ENCODE measurements around the gene BRMS1.

BRMS1 gene

DNA sequence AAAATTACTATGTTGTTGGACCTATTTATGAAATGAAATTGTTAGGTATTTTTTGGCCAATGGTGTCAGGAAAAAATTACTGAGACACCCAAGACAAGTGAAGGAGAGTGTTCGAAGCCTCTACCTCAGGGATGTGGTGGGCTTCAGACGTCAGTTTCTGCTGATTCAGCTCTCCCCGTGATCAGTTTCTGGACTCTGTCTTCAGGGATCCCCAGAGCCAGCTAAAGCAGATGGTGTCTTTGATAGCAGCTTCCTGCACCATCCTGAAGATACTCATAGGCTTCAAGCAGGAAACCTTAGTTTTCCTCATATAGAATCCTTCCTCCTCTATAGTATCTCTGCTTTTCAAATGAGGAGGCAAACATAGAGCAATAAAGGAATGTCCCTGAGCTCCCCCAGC, 35.4 kb downstream of the BRMS1 start:
- DNase-seq (ENCODE audit: low read depth in 2 of 2): no peak

DNA sequence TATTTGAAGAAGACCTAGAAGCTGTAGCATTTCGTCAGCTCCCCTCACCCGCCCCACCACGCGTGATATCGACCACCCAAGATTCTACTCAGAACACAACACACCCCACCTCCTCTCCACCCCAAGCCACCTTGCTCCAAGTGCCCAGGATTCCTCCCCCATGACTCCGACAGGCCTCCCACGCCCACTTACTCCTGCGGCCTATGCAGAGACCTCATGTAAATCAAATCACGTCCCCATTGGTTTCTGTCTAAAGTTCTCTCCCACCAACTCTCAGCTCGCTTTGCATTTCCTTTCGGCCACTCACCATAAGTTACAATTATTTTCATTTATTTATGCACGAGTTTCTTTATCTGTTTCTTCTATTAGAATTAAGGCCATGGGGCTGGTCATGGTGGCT, 42.2 kb downstream of the BRMS1 start:
- no peak for DNase-seq (ENCODE audit: low read depth in 2 of 2)

DNA sequence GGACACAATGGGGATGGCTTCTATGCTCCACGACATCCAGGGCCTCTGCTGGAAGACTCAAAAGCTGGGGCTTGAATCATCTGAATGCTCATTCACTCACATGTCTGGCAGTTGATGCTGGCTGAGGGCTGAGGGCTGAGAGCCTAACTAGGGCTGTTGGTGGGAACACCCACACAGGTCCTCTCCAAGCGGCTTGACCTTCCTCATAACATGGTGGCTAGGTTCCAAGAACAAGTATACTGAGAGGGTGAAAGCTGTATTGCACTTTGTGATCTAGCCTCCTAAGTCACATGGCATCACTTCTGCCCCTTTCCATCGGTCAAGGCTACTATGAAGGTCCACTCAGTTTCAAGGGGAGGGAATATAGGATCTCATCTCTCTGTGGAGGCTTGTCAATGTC, 45.7 kb downstream of the BRMS1 start:
- no peak for DNase-seq (ENCODE audit: low read depth in 2 of 2)

DNA sequence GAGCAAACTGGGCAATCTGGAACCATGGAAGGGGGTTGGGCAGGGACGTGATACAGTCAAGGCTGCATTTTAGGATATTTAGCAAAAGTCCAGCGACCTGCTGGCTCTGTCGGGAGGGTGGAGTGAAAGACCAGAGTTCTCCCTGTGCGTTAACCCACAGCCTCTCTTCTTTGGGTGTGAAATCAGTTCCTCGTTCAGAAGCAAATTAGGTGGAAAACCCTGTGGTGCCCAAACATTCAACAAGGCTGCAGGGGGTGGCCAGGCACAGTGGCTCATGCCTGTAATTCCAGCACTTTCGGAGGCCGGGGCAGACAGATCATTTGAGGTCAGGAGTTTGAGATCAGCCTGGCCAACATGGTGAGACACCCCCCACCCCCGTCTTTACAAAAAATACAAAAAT, 47.3 kb downstream of the BRMS1 start:
- DNase-seq (ENCODE audit: low read depth in 2 of 2): no peak

DNA sequence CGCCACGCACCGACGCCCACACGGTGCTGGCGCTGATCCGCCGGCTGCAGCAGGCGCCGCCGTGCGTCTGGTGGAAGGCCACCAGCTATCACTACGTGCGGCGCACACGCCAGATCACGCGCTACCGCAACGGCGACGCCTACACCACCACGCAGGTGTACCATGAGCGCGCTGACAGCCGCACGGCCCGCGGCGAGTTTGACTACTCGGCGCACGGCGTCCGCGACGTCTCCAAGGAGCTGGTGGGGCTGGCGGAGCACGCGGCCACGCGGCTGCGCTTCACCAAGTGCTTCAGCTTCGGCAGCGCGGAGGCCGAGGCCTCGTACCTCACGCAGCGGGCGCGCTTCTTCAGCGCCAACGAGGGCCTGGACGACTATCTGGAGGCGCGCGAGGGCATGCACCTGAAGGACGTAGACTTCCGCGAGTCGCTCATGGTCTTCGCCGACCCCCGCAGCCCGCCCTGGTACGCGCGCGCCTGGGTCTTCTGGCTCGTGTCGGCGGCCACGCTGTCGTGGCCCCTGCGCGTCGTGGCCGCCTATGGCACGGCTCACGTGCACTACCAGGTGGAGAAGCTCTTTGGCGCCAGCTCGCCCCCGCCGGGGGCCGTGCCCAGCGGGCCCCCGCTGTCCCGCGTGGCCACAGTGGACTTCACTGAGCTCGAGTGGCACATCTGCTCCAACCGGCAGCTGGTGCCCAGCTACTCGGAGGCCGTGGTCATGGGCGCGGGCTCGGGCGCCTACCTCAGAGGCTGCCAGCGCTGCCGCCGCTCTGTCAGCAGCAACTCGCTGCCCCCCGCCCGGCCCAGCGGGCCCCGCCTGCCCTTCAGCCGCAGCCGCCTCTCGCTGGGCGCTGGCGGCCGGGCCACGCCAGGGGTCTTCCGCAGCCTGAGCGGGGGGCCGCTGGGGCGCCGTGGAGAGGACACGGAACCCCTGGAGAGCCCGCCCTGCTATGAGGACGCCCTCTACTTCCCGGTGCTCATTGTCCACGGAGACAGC, 50.0 kb downstream of the BRMS1 start:
- DNase-seq (ENCODE audit: low read depth in 2 of 2): no peak

DNA sequence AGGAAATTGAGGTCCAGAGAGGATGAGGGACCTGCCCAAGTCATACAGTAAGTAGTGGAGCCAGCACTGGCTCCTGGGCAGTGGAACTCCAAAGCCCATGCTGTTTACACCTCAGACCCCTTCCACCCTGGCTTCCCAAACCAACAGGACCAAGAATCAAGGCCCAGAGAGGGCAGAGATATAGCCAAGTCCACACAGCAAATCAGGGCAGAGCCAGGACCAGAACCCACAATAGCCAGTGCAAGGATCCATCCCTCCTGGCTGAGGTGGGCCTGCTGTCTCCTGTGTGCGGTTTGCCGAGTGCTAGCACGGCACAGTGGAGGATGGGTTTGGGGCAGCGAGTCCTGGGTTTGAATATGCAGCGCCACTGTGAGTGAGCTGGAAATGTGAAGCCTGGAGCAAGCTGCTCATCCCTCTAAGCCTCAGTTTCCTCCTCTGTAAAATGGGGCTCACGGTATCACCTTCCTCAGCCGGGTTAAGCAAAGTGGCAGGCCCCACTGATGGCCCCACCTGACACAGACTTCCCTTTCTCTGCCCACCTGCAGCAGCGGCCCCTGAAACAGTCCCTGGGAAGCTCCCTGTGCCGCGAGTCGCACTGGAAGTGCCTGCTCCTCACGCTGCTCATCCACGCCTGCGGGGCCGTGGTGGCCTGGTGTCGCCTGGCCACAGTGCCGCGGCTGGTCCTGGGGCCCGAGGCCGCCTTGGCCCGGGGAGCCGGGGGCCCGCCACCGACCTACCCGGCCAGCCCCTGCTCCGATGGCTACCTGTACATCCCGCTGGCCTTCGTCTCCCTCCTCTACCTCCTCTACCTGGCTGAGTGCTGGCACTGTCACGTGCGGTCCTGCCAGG, 50.9 kb downstream of the BRMS1 start:
- no peak for DNase-seq (ENCODE audit: low read depth in 2 of 2)

DNA sequence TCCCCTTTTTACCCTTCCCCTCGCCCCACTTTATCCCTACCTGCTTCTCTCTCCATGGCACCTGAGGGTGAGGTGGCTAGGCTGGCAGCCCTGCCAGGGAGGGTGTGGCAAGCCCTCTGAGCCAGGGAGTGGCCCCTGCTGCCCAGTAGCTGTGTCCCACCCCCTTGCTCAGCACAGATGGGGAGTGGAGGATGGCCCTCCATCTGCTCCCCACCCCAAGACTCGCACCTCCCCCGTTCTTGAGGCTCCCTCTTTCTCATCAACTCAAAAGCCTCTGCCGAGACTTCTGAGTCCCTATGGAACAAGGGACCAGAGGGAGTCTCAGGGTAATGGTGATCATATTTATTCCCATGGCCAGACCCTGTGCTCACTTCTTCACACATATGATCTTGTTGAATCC, 51.6 kb downstream of the BRMS1 start:
- no peak for DNase-seq (ENCODE audit: low read depth in 2 of 2)

DNA sequence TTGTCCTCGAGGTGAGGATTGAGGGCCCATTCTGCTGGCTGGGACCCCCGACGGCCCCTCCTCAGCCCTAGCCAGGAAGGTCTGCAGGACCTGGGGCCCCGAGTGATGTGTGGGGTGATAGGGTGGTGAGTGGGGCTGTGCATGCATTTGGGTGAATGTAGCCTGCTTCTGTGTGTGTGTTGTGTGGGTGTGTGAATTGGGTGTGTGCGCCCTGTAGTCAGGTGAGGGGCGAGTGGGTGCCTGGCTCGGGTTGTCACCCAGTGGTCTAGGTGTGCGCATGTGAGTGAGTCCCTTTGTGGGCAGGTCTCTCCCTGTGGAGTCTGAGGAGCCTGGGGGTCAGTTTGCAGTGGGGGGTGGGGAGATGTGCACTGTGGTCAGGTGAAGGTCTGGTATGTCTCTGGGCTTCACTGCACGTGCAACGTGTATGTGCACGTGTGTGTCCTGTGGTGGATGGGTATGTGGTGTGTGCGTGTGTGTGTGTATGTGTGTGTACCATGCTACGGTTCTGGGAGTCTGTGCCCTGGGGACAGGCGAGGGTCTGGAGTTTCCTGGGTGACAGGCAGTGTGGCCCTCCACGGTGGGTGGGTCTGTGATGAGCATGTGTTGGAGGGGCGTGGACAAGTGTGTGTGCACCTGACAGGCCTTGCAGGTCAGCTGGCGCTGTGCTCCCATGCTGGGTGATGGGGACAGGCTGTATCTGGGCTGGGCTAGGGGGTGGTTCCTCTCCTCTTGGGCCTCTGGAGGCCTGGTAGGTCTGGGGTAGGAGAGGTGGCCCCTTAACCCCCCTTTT, 52.2 kb downstream of the BRMS1 start:
- no peak for DNase-seq (ENCODE audit: low read depth in 2 of 2)

DNA sequence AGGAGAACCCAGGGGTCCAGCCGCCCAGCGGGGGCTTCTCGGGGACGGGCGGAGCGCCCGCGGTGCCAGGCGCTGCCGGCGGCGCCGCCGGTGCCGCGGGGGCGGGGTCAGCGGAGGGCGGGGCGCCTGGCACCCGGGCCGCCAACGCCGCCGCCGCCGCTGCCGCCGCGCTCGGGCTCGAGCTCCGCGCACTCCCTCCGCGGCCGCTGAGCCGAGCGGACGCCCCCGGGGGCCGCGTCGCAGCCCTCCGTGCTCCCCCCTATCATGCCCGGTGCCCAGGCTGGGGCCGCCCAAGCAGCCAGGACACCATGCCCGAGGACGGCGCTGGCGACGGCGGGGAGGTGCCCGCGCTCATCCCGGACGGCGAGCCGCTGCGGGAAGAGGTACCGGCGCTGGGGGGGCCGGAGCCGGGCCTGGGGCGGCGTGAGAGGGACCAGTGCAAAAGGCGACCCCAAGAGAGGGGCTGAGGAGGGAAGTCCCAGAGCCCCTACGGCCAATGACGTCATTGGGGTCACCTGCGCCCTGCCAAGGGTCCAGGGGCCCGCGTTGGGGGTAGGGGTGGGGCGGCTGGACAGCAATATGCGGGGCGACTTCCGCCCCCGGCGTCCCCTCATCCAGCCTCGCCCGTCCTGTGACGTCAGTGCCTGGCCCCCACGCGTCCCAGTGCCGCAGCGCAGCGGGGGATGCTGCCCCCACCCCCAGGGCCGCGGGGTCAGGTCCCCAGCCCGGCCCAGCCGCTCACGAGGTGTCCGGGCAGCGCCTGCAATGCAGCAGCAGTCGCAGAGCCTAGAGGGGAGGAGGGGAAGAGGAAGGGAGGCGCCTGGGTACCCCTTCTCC, 53.0 kb downstream of the BRMS1 start, which contains the start of gene TMEM151A:
TSS of gene TMEM151A (plus strand) at position 189 of the 837 bp plus-strand sequence. CDS start at position 309, 120 bp downstream.
- no peak for DNase-seq (ENCODE audit: low read depth in 2 of 2)

DNA sequence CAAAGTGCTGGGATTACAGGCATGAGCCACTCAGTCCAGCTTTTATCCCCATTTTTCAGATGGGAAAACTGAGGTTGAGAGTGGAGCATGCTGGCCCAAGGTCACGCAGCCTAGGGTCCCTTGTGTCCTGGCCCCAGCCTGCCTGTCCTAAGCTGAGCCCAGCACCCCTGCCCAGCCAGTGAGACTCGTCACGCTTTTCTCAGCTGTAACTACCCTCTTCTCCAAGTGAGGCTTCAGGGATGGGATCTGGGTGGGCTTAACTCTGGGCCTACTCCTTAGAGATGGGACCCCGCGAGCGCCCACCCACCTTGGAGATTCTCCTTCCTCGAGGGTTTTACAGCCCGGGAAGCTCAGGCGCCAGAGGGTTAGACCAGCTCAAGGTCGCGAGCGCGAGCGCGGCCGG, 53.6 kb downstream of the BRMS1 start:
- no peak for DNase-seq (ENCODE audit: low read depth in 2 of 2)

DNA sequence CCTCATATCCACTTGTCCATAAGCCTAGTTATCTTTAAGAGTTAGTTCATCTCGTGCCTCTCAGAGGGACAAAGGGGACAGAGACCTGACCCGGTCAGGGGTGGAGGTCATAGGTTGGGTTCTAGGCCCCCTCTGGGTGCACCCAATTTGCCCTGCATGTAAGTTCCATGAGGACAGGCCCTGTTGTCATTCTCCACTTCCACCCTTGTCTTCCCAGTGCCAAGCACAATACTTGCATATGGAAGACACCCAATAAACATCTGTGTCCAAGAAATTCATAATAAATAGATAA, 54.6 kb downstream of the BRMS1 start:
- no peak for DNase-seq (ENCODE audit: low read depth in 2 of 2)

DNA sequence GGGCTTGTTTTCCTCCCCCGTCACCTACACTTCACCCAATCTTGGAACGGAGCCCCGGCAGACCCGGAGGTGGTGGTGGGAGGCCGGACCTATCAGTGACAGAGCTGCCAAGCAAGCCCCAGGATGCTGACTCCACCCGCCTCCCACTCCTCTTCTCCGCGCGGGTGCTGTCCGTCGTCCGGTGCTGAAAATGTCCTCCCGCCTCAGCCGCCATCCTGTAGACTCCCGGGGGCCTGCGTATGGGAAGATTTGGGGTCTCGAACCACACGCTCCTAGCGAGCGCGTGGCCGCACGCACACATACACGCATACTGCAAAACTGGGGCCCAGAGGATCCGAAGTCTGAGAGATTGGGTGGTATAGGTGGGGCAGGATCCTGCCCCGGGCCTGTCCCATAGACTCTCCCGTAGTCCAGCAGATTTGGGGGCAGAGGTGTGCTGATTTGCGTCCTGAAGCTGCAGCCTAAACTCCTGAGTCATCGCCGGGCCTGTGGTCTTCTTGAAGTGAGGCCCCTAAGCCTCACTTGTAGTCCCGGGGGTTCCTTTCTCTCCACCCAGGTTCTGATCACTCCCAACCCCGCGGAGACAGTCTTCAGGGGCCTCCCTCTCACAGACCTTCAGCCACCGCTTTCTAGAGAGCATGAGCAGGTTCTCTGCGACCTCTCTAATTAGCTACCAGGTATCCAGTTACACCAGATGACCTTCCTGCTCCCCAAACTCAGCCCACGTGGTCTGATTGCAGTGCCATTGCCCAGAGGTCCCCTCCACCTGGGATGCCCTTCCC, 55.2 kb downstream of the BRMS1 start:
- DNase-seq (ENCODE audit: low read depth in 2 of 2): peak in 1 of 2 donors; percentile 53

DNA sequence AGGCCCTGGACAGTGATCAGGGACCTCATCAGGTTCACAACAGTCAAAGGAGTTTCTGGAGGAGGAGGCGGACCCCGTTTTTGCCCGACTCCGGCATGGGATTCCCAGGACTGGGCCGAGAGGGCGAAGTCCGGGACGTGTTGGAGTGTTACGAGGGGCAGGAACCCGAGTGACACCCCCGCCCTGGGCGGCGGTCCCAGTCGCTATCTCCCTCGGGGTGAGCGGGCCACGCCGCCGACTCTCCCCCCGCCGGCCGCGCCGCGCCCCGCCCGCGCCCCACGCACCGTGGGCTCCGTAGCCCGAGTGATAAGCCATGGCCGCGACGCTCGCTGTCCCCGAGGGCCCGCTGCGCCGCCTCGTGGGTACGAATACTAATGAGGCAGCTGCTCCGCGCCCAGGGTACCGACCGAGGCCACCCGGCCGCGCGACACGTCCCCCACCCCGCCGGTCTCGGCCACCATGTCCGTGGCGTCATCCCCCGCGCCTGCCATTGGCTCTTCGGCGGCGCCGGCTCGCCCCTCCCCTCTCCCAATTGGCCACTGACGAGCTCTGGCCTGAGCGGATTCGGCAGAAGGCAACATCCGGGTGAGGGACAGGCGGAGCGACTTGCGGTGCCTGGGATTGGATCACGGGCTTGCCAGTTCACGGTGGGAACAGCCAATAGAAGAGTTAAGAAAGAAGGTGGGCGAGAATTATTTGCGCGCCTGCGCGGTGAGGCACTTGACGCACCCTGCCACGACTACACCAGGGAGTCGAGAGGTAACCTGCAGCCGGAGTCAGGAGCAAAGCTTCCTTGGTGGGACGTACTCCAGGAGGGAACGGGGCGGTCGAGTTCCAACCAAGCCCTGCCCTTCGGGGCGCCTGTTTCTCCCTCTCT, 56.0 kb downstream of the BRMS1 start, which contains the start of gene YIF1A:
TSS of gene YIF1A (minus strand) at position 473 of the 877 bp plus-strand sequence. CDS start at position 315, 158 bp downstream.
- DNase-seq (ENCODE audit: low read depth in 2 of 2): peak; percentile 91 to 94

DNA sequence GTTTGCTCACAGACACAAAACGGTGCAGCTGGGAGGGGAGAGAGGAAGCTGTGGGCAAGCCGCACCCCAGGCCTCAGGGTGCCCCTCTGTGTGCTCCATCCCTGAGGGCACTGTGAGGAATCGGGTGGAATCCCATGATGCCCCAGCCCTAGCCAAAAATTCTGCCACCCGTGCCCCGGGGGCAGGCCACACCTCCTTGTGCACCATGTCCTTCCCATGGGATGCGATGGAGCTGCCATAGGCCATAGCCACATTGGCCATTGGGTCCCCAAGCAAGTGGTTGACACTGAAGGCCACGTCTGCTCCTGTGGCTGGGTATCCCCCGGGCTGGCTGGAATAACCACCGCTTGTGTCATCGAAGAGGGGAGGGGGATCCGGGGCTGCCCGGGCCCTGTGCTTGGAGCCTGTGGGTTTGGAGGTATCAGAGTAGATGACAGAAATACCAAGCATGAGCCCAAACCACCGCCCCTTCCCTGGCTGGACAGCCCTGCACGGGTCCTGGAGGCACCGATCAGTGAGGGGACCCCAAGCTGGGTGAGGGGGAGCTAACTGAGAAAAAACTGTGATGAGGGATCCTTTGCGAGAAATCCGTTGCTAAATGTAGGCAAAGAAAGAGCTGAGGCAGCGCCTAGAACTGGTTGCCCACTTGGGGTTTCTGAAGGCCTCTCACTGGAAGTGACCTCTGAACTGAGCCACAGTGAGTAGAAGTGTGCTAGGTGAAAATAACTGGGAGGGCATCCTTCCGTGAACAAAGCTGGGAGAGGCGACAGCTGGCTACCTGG, 56.8 kb downstream of the BRMS1 start:
- DNase-seq (ENCODE audit: low read depth in 2 of 2): no peak
